ENCODE results near the gene KLHL35.

DNA sequence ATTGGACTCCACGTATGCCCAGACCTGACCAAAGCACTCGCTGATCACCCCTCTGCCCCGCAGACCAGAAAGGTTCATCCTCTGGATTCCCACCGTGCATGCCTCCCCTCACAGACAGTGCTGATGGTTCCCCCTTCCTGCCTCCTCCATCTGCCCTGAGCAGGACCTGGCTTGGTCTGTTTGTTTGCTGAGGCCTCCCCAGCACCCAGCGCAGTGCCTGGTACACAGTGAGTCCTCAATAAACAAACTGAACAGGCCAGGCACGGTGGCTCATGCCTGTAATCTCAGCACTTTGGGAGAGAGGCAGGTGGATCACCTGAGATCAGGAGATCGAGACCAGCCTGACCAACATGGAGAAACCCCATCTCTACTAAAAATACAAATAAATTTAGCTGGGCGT lies 57.4 kb downstream of the KLHL35 start:
- no peak for TF ChIP-seq POLR2A (IDR thresholded peaks at IDR 0.05)
- TF ChIP-seq, protein P1, sequence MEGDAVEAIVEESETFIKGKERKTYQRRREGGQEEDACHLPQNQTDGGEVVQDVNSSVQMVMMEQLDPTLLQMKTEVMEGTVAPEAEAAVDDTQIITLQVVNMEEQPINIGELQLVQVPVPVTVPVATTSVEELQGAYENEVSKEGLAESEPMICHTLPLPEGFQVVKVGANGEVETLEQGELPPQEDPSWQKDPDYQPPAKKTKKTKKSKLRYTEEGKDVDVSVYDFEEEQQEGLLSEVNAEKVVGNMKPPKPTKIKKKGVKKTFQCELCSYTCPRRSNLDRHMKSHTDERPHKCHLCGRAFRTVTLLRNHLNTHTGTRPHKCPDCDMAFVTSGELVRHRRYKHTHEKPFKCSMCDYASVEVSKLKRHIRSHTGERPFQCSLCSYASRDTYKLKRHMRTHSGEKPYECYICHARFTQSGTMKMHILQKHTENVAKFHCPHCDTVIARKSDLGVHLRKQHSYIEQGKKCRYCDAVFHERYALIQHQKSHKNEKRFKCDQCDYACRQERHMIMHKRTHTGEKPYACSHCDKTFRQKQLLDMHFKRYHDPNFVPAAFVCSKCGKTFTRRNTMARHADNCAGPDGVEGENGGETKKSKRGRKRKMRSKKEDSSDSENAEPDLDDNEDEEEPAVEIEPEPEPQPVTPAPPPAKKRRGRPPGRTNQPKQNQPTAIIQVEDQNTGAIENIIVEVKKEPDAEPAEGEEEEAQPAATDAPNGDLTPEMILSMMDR (IDR thresholded peaks at IDR 0.05) = no peak
